ENCODE data around the gene LYPD1. TPM values are rescaled to one million over a fixed set of nuclear protein-coding genes. Genes with fewer than 3 reads are reported as not detected.

The LYPD1 gene
- total and polyA plus RNA-seq, 4 donors, result 0.17 to 0.65 (median 0.46) TPM

GRCh38 chr2:132611719-132612118, 58.3 kb downstream of the LYPD1 start:
- H3K27ac ChIP-seq (ENCODE audit: low read depth in 1 of 2, low read length in 2 of 2), result no peak overlapping the region
- DNase-seq (ENCODE audit: low spot score), result no peak
- H3K27me3 ChIP-seq (ENCODE audit: control insufficient read depth in 4 of 4, insufficient read depth in 4 of 4, low read length in 3 of 4), result no peaks in the 10 kb centered on the region
- 70% methylated on average over 2 of the region's 2 CpGs for WGBS
- H3K36me3 ChIP-seq (ENCODE audit: control insufficient read depth in 4 of 4, insufficient read depth in 3 of 4, low read depth in 1 of 4, low read length in 3 of 4), result no peaks in the 10 kb centered on the region
- H3K9me3 ChIP-seq (ENCODE audit: control insufficient read depth in 4 of 4, low read length in 3 of 4), result no peaks in the 10 kb centered on the region
- H3K4me3 ChIP-seq (ENCODE audit: low read depth in 1 of 3, low read length in 3 of 3), result no peak overlapping the region
- TF ChIP-seq TAF1 (conservative IDR thresholded peaks at IDR 0.05), result no peak
- no peak for TF ChIP-seq FOXA1 (IDR thresholded peaks at IDR 0.05)
- no peak for TF ChIP-seq CTCF (IDR thresholded peaks at IDR 0.05; ENCODE audit: low read depth, low read length, missing input control)
- TF ChIP-seq HNF4A (conservative IDR thresholded peaks at IDR 0.05), result no peak
- no peak for TF ChIP-seq ZBTB33 (IDR thresholded peaks at IDR 0.05)
- no peak for TF ChIP-seq RXRA (IDR thresholded peaks at IDR 0.05)
- TF ChIP-seq GABPA (IDR thresholded peaks at IDR 0.05 in 1 of 2, conservative IDR thresholded peaks at IDR 0.05 in 1 of 2), result no peak
- TF ChIP-seq FOXA2 (IDR thresholded peaks at IDR 0.05), result no peak
- TF ChIP-seq SP1 (IDR thresholded peaks at IDR 0.05), result no peak
- TF ChIP-seq REST (IDR thresholded peaks at IDR 0.05), result no peak
- TF ChIP-seq YY1 (IDR thresholded peaks at IDR 0.05), result no peak
- no peak for TF ChIP-seq EGR1 (IDR thresholded peaks at IDR 0.05; ENCODE audit: low read depth in 2 of 2)
- no peak for TF ChIP-seq ATF3 (IDR thresholded peaks at IDR 0.05)
- no peak for TF ChIP-seq JUND (IDR thresholded peaks at IDR 0.05)
- no peak overlapping the region for H3K9ac ChIP-seq (ENCODE audit: low read depth in 1 of 2, low read length in 2 of 2)
- no peaks in the 10 kb centered on the region for H3K4me1 ChIP-seq (ENCODE audit: control insufficient read depth in 4 of 4, insufficient read depth in 4 of 4, low read length in 3 of 4)

- no peak overlapping the region for H3K9ac ChIP-seq (ENCODE audit: low read depth in 1 of 2, low read length in 2 of 2)
- H3K27ac ChIP-seq (ENCODE audit: low read depth in 1 of 2, low read length in 2 of 2), result no peak overlapping the region
- H3K27me3 ChIP-seq (ENCODE audit: control insufficient read depth in 4 of 4, insufficient read depth in 4 of 4, low read length in 3 of 4), result no peaks in the 10 kb centered on the region
- DNase-seq (ENCODE audit: low spot score), result no peak
- no peak overlapping the region for H3K4me3 ChIP-seq (ENCODE audit: low read depth in 1 of 3, low read length in 3 of 3)
- WGBS, result 91% methylated on average over 8 of the region's 8 CpGs
- H3K4me1 ChIP-seq (ENCODE audit: control insufficient read depth in 4 of 4, insufficient read depth in 4 of 4, low read length in 3 of 4), result no peaks in the 10 kb centered on the region
- no peaks in the 10 kb centered on the region for H3K36me3 ChIP-seq (ENCODE audit: control insufficient read depth in 4 of 4, insufficient read depth in 3 of 4, low read depth in 1 of 4, low read length in 3 of 4)
- H3K9me3 ChIP-seq (ENCODE audit: control insufficient read depth in 4 of 4, low read length in 3 of 4), result no peaks in the 10 kb centered on the region
- no peak for TF ChIP-seq NR2F2 (IDR thresholded peaks at IDR 0.05)
- TF ChIP-seq SP1 (IDR thresholded peaks at IDR 0.05), result no peak
- TF ChIP-seq ZBTB33 (IDR thresholded peaks at IDR 0.05), result no peak
- no peak for TF ChIP-seq REST (IDR thresholded peaks at IDR 0.05)
- no peak for TF ChIP-seq ATF3 (IDR thresholded peaks at IDR 0.05)
- TF ChIP-seq TAF1 (conservative IDR thresholded peaks at IDR 0.05), result no peak
- no peak for TF ChIP-seq GABPA (IDR thresholded peaks at IDR 0.05 in 1 of 2, conservative IDR thresholded peaks at IDR 0.05 in 1 of 2)
- no peak for TF ChIP-seq FOXA1 (IDR thresholded peaks at IDR 0.05)
- TF ChIP-seq FOXA2 (IDR thresholded peaks at IDR 0.05), result no peak
- no peak for TF ChIP-seq JUND (IDR thresholded peaks at IDR 0.05)
- no peak for TF ChIP-seq HNF4A (conservative IDR thresholded peaks at IDR 0.05)
These were observed 60.7 kb downstream of the LYPD1 start for GRCh38 chr2:132609101-132609890.

Data from liver (tissue), 9 donors.